HG03196 (cell line): ENCODE data around the gene APOM.

Source experiments
- ATAC-seq: cut with Tn5 transposase; IDR thresholded peaks from one replicate; pipeline ENCODE4 v1.9.1; 2021; ENCODE audit not compliant: unreplicated experiment

The APOM gene

GRCh38 chr6:31657406-31658157 lies 1.9 kb downstream of the APOM start:
- no peak for ATAC-seq

- no peak for ATAC-seq
Measured at GRCh38 chr6:31658158-31658688, 2.5 kb downstream of the APOM start.

GRCh38 chr6:31658983-31659648 lies 3.4 kb downstream of the APOM start:
- no peak for ATAC-seq

- no peak for ATAC-seq
Measured at GRCh38 chr6:31659649-31660380, 4.1 kb downstream of the APOM start.

GRCh38 chr6:31660381-31661261 lies 4.9 kb downstream of the APOM start, which contains the start of gene C6orf47:
C6orf47 (minus strand) TSS chr6:31660778; CDS start chr6:31659947, 831 bp downstream.
- ATAC-seq = no peak

GRCh38 chr6:31661262-31662123 lies 5.8 kb downstream of the APOM start:
- no peak for ATAC-seq

- no peak for ATAC-seq
Measured at GRCh38 chr6:31662124-31662723, 6.5 kb downstream of the APOM start.

- ATAC-seq = no peak
Measured at GRCh38 chr6:31663126-31663960, 7.6 kb downstream of the APOM start.

- ATAC-seq = no peak
Measured at GRCh38 chr6:31663961-31664789, 8.5 kb downstream of the APOM start.

GRCh38 chr6:31664790-31665500 lies 9.3 kb downstream of the APOM start, which contains the start of gene GPANK1:
GPANK1 (minus strand) TSS chr6:31664997; CDS start chr6:31664478, 519 bp downstream.
- ATAC-seq = peak; percentile 33

GRCh38 chr6:31665501-31666336 lies 10.0 kb downstream of the APOM start, which contains the start of gene CSNK2B:
CSNK2B (plus strand) TSS chr6:31666080; CDS start chr6:31666832, 752 bp downstream.
- ATAC-seq = peak; percentile 78

GRCh38 chr6:31666337-31666965 lies 10.8 kb downstream of the APOM start:
- no peak for ATAC-seq

- ATAC-seq = no peak
Measured at GRCh38 chr6:31669676-31670075, 14.0 kb downstream of the APOM start, which contains the start of gene LY6G5B. LY6G5B (plus strand) TSS chr6:31669976; CDS start chr6:31670951, 975 bp downstream.

- no peak for ATAC-seq
Measured at GRCh38 chr6:31676322-31676903, 20.7 kb downstream of the APOM start.

GRCh38 chr6:31676904-31677303 lies 21.2 kb downstream of the APOM start:
- ATAC-seq = no peak
